ENCODE data around the gene FBXW12.

GRCh38 chr3:48440590-48440958 lies 68.6 kb downstream of the FBXW12 start:
- no peak for TF ChIP-seq CTCF (IDR thresholded peaks at IDR 0.05)
- no peak for TF ChIP-seq POLR2A (IDR thresholded peaks at IDR 0.05)
